MCF 10A (cell line): ENCODE results near the gene NLGN3. TPM values are rescaled to one million over a fixed set of nuclear protein-coding genes. Genes with fewer than 3 reads are reported as not detected.
A peak's percentile ranks its signal among the peaks of the same experiment; 100 is the strongest.

Experiments used
- BruUV-seq: library from RNA; stranded (reverse); fragments of 400-500 nt; replicated peaks from 2 replicates; lab custom pipeline; 2021; lab: Mats Ljungman, UMichigan
- CTCF ChIA-PET: fragments of 300-600 bp; sonication (Branson Sonifier 250); formaldehyde crosslinking; extraction: SDS; loops from one replicate; lab custom pipeline; 2021; ENCODE audit warnings: antibody characterized with exemption, inconsistent platforms; lab: Yijun Ruan, JAX
- POLR2A ChIA-PET: fragments of 300-600, 350-650 bp; sonication (Branson Sonifier 250); formaldehyde crosslinking; extraction: SDS; loops from one replicate; lab custom pipeline; 2020; ENCODE audit warnings: antibody characterized with exemption, inconsistent platforms; lab: Yijun Ruan, JAX
- DNase-seq: peaks from one replicate; pipeline ENCODE4 v3.0.0-alpha.2; 2018; ENCODE audit not compliant: unreplicated experiment
- H3K27ac Mint-ChIP-seq: one replicate; pipeline ENCODE4 v1.8.0; 2022; ENCODE audit warnings: mild to moderate bottlenecking, low read depth, mixed read lengths; ENCODE audit not compliant: unreplicated experiment
- H3K27me3 Mint-ChIP-seq: one replicate; pipeline ENCODE4 v1.8.0; 2022; ENCODE audit warnings: mixed read lengths; ENCODE audit not compliant: insufficient read depth, unreplicated experiment
- H3K36me3 Mint-ChIP-seq: one replicate; pipeline ENCODE4 v1.8.0; 2022; ENCODE audit warnings: mild to moderate bottlenecking, moderate library complexity, mixed read lengths; ENCODE audit not compliant: insufficient read depth, unreplicated experiment
- H3K4me1 Mint-ChIP-seq: one replicate; pipeline ENCODE4 v1.8.0; 2022; ENCODE audit warnings: mixed read lengths; ENCODE audit not compliant: insufficient read depth, unreplicated experiment
- H3K4me3 Mint-ChIP-seq: one replicate; pipeline ENCODE4 v1.8.0; 2022; ENCODE audit warnings: mild to moderate bottlenecking, moderate library complexity, mixed read lengths; ENCODE audit not compliant: unreplicated experiment
- H3K9me3 Mint-ChIP-seq: one replicate; pipeline ENCODE4 v1.8.0; 2022; ENCODE audit warnings: mixed read lengths; ENCODE audit not compliant: unreplicated experiment
- CTCF ChIP-seq: fragments of 200-600 bp; IDR thresholded peaks from one replicate; pipeline ENCODE4 v1.8.0; 2022; ENCODE audit warnings: antibody characterized with exemption, mild to moderate bottlenecking; ENCODE audit not compliant: unreplicated experiment
- intact Hi-C: fragments of 100-400 bp; cut with micrococcal nuclease; formaldehyde crosslinking; loops from 2 replicates; pipeline ENCODE4 v1.14.1; 2022
- total RNA-seq: library from RNA; stranded (reverse); gene quantifications from 2 replicates; pipeline ENCODE4 v1.2.3, GENCODE V29; 2022

NLGN3 gene
- total RNA-seq, 1 experiment from 2014 or later = 0.42 TPM

- Mint-ChIP-seq H3K36me3 (peaks cover 6% of the 10 kb centered on the region), H3K9me3 (no peaks in the 10 kb centered on the region), H3K4me1 (no peaks in the 10 kb centered on the region), H3K4me3 (no peak overlapping the region), H3K27me3 (peaks cover 33% of the 10 kb centered on the region), H3K27ac (no peak overlapping the region)
- no TSS peak for BruUV-seq
- no peak for DNase-seq
- intact Hi-C loops = no loop called here
- POLR2A ChIA-PET = interaction anchor here (0.6 kb wide), 1 partner anchor 187 kb away, joined by 5 read pairs; no protein-coding TSS in a partner anchor
- CTCF ChIA-PET = interaction anchor here (0.6 kb wide), 2 partner anchors 71 to 1254 kb away, joined by 3 read pairs; no protein-coding TSS in a partner anchor
- TF ChIP-seq CTCF = no peak
These were observed 18.3 kb downstream of the NLGN3 start for GRCh38 chrX:71162981-71163380.

- Mint-ChIP-seq H3K9me3 (no peaks in the 10 kb centered on the region), H3K27me3 (peaks cover 33% of the 10 kb centered on the region), H3K36me3 (peaks cover 6% of the 10 kb centered on the region), H3K4me3 (no peak overlapping the region), H3K27ac (no peak overlapping the region), H3K4me1 (no peaks in the 10 kb centered on the region)
- peak; percentile 29 for DNase-seq
- CTCF ChIA-PET = no interaction called here
- intact Hi-C loops = no loop called here
- TF ChIP-seq CTCF = no peak
- POLR2A ChIA-PET = no interaction called here
- no TSS peak for BruUV-seq
These were observed 19.4 kb downstream of the NLGN3 start for GRCh38 chrX:71164071-71164470.

- Mint-ChIP-seq H3K27me3 (peaks cover 35% of the 10 kb centered on the region), H3K36me3 (peaks cover 6% of the 10 kb centered on the region), H3K27ac (no peak overlapping the region), H3K4me1 (no peaks in the 10 kb centered on the region), H3K9me3 (no peaks in the 10 kb centered on the region), H3K4me3 (no peak overlapping the region)
- TF ChIP-seq CTCF = no peak
- intact Hi-C loops = no loop called here
- DNase-seq = no peak
- POLR2A ChIA-PET = no interaction called here
- no TSS peak for BruUV-seq
- CTCF ChIA-PET = interaction anchor here (1.5 kb wide), 1 partner anchor 13 kb away, joined by 3 read pairs; no protein-coding TSS in a partner anchor
These were observed 21.8 kb downstream of the NLGN3 start for GRCh38 chrX:71166461-71166860.

DNA sequence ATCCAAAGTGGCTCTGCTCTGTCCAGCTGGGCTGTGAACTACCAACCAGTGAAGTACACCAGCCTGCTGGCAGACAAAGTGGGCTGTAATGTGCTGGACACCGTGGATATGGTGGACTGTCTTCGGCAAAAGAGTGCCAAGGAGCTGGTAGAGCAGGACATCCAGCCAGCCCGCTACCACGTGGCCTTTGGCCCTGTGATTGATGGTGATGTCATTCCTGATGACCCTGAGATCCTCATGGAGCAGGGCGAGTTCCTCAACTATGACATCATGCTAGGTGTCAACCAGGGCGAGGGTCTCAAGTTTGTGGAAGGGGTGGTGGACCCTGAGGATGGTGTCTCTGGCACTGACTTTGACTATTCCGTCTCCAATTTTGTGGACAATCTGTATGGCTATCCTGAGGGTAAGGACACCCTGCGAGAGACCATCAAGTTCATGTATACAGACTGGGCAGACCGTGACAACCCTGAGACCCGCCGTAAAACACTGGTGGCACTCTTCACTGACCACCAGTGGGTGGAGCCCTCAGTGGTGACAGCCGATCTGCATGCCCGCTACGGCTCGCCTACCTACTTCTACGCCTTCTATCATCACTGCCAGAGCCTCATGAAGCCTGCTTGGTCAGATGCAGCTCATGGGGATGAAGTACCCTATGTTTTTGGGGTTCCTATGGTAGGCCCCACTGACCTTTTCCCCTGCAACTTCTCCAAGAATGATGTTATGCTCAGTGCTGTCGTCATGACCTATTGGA lies 22.6 kb downstream of the NLGN3 start:
- H3K4me1 Mint-ChIP-seq = no peaks in the 10 kb centered on the region
- H3K27ac Mint-ChIP-seq = no peak overlapping the region
- no peak for TF ChIP-seq CTCF
- no peak for DNase-seq
- H3K4me3 Mint-ChIP-seq = no peak overlapping the region
- no TSS peak for BruUV-seq
- intact Hi-C loops = no loop called here
- CTCF ChIA-PET = interaction anchor here (1.5 kb wide), 1 partner anchor 12 kb away, joined by 3 read pairs; no protein-coding TSS in a partner anchor
- H3K27me3 Mint-ChIP-seq = peaks cover 35% of the 10 kb centered on the region
- POLR2A ChIA-PET = no interaction called here
- peaks cover 6% of the 10 kb centered on the region for H3K36me3 Mint-ChIP-seq
- H3K9me3 Mint-ChIP-seq = no peaks in the 10 kb centered on the region
